Left ventricle myocardium inferior (tissue), 1 donor: Measurements from ENCODE around the gene SOBP. TPM values are rescaled to one million over a fixed set of nuclear protein-coding genes. Genes with fewer than 3 reads are reported as not detected.

Experiments used
- DNase-seq: peaks from one replicate; pipeline ENCODE4 v3.0.0-alpha.2; 2020
- H3K27ac ChIP-seq: fragments of 200-600 bp; replicated peaks from 2 replicates; pipeline ENCODE4 v1.8.0; 2021
- H3K27me3 ChIP-seq: fragments of 200-600 bp; 2 replicates; pipeline ENCODE4 v1.8.0; 2021; ENCODE audit warnings: low read depth
- H3K36me3 ChIP-seq: fragments of 200-600 bp; 2 replicates; pipeline ENCODE4 v1.8.0; 2021
- H3K4me1 ChIP-seq: fragments of 200-600 bp; 2 replicates; pipeline ENCODE4 v1.8.0; 2021
- H3K4me3 ChIP-seq: fragments of 200-600 bp; 2 replicates; pipeline ENCODE4 v1.8.0; 2021; ENCODE audit warnings: mild to moderate bottlenecking, moderate library complexity
- H3K9me3 ChIP-seq: fragments of 200-600 bp; replicated peaks from 2 replicates; pipeline ENCODE4 v1.8.0; 2021
- CTCF ChIP-seq: fragments of 200-600 bp; IDR thresholded peaks from 2 replicates; pipeline ENCODE4 v1.8.0; 2021; ENCODE audit warnings: antibody characterized with exemption, mild to moderate bottlenecking, borderline replicate concordance
- intact Hi-C: fragments of 100-400 bp; cut with micrococcal nuclease; formaldehyde crosslinking; loops from one replicate; pipeline ENCODE4 v1.11.0; 2022
- total RNA-seq: library from RNA; stranded (reverse); fragmentation: NEBNext Ultra II Directional; extraction: Animal tissue kit (Norgen Biotek cat#: 25700); gene quantifications from one replicate; pipeline ENCODE4 v1.2.1, GENCODE V29; 2021
- donor health status: DM: no; HTN: yes; CAD: no; lungs with severe emphysema.

The SOBP gene
- total RNA-seq, 1 donor from 2014 or later: 22.9 TPM

GRCh38 chr6:107635057-107635515, 145.2 kb downstream of the SOBP start:
- intact Hi-C loops: no loop called here
- H3K36me3 ChIP-seq: peaks cover 5% of the 10 kb centered on the region
- DNase-seq: no peak
- H3K27ac ChIP-seq: no peak overlapping the region
- no peak for TF ChIP-seq CTCF
- H3K27me3 ChIP-seq: no peaks in the 10 kb centered on the region
- peaks cover 1% of the 10 kb centered on the region for H3K4me1 ChIP-seq
- H3K9me3 ChIP-seq: no peaks in the 10 kb centered on the region
- peak overlapping the region; percentile 55 for H3K4me3 ChIP-seq

- intact Hi-C loops: no loop called here
- H3K27me3 ChIP-seq: no peaks in the 10 kb centered on the region
- TF ChIP-seq CTCF: no peak
- peaks cover 15% of the 10 kb centered on the region for H3K4me1 ChIP-seq
- H3K9me3 ChIP-seq: no peaks in the 10 kb centered on the region
- H3K27ac ChIP-seq: no peak overlapping the region
- H3K4me3 ChIP-seq: no peak overlapping the region
- peaks cover 5% of the 10 kb centered on the region for H3K36me3 ChIP-seq
- DNase-seq: no peak
Observed at GRCh38 chr6:107636486-107636885, 146.6 kb downstream of the SOBP start.

GRCh38 chr6:107637316-107638315, 147.7 kb downstream of the SOBP start:
- peaks cover 27% of the 10 kb centered on the region for H3K4me1 ChIP-seq
- no peak overlapping the region for H3K27ac ChIP-seq
- peaks cover 5% of the 10 kb centered on the region for H3K36me3 ChIP-seq
- no peak for DNase-seq
- no peak for TF ChIP-seq CTCF
- no peaks in the 10 kb centered on the region for H3K9me3 ChIP-seq
- no peaks in the 10 kb centered on the region for H3K27me3 ChIP-seq
- intact Hi-C loops: no loop called here
- no peak overlapping the region for H3K4me3 ChIP-seq

DNA sequence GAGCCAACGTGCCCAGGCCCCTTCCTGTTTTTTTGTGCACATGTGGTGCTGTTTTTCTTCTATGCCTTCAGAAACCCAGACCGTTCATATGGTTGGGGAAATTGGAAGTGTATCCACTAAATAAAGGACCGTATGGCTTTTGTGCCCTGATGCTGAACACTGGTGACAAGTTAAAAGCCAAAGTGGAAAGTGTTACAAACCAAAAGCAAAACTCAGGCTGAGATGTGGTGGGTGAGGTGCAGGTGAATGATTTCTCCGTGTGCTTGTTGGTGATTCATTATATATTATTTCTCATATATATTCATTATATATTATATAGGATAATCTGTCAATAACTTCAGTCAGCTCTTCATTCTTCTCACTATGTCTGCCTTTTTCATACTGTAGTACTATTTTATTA, 148.6 kb downstream of the SOBP start:
- Histone ChIP-seq H3K36me3 (peaks cover 5% of the 10 kb centered on the region), H3K4me1 (peaks cover 33% of the 10 kb centered on the region), H3K27ac (no peak overlapping the region), H3K4me3 (no peak overlapping the region), H3K9me3 (no peaks in the 10 kb centered on the region), H3K27me3 (no peaks in the 10 kb centered on the region)
- no peak for DNase-seq
- intact Hi-C loops: no loop called here
- TF ChIP-seq CTCF: no peak

- no peaks in the 10 kb centered on the region for H3K9me3 ChIP-seq
- intact Hi-C loops: no loop called here
- no peak for TF ChIP-seq CTCF
Observed at GRCh38 chr6:107639511-107639910, 149.6 kb downstream of the SOBP start.

More at GRCh38 chr6:107639511-107639910, 149.6 kb downstream of the SOBP start:
- Histone ChIP-seq H3K27me3 (no peaks in the 10 kb centered on the region), H3K4me3 (no peak overlapping the region), H3K4me1 (peaks cover 33% of the 10 kb centered on the region), H3K27ac (no peak overlapping the region), H3K36me3 (peaks cover 2% of the 10 kb centered on the region)
- DNase-seq: no peak
